GM21576 (cell line): Measurements from ENCODE around the gene MAN1C1.
"Not testable (repeated sequence)": the region's sequence is repeated elsewhere in the genome, so short reads cannot be mapped to it uniquely, and the experiment has no call there.

Experiments
- ATAC-seq: cut with Tn5 transposase; IDR thresholded peaks from one replicate; pipeline ENCODE4 v1.9.1; 2021; ENCODE audit warnings: mild to moderate bottlenecking, moderate library complexity; ENCODE audit not compliant: unreplicated experiment

MAN1C1 gene

DNA sequence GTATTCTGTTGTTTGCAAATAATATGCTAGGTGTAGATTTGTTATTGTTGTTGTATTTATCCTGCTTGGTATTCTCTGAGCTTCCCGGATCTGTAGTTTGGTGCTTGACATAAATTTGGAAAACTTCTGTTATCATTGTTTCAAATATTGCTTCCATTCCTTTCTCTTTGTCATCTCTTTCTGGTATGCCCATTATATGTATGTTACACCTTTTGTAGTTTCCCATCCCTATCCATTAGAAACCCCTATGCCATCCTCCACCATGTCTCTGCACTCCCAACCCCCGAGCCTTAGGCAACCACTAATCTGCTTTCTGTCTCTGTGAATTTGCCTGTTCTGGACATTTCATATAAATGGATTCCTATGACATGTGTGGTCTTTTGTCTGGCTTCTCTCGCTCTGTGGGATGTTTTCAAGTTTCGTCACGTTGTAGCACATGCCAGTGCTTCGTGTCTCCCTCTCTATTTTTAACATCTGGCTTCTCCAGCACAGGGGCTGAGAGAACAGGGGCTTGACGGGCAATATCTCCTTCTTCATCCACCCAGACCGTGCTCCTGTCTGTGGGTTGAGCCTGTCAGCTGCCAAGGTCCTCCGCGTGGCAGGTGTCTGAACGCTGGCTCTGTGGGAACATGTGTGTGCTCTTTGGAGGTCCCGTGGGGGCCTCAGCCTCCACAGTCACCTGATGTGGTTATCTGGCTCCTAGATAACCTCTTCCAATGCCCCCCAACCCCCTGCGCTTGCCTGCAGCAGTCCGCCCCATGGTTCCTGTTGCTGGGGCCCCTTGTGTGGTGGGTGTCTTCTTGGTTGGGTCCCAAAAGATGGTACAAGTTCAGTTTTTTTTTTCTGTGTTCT lies 32.8 kb upstream of the MAN1C1 start:
- ATAC-seq, result no peak

DNA sequence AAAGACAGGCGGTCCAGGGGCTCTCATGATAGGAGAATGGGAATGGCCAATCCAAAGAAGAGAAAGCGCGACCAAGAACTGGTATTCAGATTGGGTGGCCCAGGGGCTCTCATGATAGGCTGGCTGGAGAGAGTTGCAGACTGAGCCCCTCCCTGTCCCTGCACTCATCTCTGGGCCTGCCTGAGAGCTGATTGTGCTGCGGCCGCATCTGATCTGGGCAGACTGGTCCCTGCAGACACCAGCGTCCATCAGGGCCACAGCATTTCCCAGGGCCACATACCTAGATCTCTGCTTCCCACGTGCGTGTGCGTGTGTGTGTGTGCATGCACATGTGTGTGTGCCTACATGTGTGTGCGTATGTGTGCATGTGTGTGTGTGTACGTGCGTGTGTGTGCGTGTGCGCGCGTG lies 30.4 kb upstream of the MAN1C1 start:
- ATAC-seq, result no peak

DNA sequence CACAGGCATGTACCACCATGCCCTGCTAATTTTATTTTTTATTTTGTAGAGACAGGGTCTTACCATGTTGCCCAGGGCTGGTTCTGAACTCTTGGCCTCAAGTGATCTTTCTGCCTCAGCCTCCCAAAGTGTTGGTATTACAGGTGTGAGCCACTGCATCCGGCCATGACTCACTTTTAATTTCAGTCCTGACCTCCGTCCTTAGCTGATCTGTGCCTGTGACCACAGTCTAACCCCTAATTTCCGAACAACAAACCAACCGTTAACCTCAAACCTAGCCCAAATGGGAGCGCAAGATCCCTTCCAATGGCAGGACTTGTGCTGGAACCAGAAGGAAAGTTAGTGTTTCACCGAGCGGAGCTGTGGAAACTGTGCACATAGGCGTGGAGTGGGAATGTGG lies 29.3 kb upstream of the MAN1C1 start:
- ATAC-seq, result no peak

DNA sequence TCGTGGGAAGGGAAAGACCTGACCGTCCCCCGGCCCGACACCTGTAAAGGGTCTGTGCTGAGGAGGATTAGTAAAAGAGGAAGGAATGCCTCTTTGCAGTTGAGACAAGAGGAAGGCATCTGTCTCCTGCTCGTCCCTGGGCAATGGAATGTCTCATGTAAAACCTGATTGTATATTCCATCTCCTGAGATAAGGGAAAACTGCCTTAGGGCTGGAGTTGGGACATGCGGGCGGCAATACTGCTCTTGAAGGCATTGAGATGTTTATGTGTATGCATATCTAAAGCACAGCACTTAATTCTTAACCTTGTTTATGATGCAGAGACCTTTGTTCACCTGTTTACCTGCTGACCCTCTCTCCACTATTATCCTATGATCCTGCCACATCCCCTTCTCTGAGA lies 28.4 kb upstream of the MAN1C1 start:
- not testable (repeated sequence) for ATAC-seq

DNA sequence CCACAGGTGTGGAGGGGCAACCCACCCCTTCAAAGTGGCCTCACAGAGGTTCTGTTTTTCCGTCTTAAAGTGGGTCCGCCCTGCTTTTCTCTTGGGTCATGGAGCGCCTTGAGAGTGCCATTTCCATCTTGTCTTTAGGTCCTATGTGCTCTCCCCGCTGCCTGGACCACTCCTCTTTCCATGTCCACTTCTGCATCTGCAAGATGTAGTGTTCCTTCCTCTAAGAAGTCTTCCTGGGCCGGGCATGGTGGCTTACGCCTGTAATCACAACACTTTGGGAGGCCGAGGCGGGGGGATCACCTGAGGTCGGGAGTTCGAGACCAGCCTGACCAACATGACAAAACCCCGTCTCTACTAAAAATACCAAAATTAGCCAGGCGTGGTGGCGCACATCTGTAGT lies 27.8 kb upstream of the MAN1C1 start:
- not testable (repeated sequence) for ATAC-seq

DNA sequence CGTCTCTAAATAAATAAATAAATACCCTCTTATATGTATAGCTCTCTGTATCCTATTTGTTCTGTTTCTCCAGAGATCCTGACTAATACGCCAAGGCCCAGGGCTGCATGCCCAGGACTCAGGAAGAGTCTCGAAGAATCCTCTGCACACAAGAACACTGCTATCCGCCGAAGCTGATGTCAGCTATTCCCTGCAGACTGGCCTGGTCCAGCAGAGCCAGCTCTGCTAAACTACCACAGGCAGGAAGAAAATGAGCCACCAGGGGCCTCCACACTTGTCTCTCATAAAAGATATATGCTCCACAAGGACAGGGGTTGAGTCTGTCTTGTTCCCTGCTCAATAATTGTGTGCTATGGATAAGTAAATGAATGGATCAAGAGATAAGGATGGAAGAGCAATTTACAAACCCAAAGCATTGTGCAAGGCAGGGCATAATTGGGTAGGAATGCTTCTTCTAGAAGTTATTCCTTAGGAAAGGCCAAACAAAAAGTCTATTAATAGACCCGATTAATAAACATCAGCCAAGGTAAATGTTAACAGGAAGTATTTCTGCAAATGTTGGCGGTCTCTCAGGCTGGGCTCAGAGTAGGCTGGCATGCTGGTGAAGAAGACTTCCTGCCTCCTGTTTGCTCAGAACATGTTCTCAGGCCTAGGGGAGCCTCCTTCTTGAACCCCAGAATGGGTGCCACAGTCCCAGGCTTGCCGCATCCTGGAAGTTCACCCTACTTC lies 26.3 kb upstream of the MAN1C1 start:
- ATAC-seq, result no peak

DNA sequence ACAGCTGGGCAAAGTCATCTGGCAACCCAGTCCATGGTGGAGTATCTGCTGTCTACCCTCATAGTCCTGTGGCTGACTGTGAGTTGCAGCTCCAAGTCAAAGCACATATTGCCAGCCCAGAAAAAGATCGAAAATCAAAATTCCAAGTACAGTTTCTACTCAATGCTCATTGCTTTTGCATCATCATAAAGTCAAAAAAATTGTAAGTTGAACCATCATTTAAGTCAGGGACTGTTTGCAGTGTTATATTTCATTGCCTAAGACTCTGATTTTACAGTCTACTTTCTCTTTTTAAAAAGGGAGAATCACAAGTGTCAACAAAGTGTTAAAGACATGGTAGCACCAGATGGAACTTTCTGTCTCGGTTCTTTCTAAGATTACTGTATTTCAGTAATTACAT lies 22.7 kb upstream of the MAN1C1 start:
- ATAC-seq, result no peak

DNA sequence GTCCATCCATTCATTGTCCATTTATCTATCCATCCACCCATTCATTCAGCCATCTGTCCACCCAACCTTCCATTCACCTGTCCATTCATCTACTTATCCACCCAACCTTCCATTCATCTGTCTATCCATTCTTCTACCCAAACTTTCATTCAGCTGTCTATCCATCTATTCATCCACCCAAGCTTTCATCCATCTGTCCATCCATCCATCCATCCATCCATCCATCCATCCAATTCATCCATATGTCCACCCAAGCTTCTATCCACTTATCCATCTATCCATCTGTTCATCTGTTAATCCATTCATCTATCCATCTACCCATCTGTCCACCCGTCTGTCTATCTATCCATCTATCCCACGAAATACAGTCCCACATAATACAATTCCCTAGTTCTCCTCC lies 21.6 kb upstream of the MAN1C1 start:
- ATAC-seq, result no peak

DNA sequence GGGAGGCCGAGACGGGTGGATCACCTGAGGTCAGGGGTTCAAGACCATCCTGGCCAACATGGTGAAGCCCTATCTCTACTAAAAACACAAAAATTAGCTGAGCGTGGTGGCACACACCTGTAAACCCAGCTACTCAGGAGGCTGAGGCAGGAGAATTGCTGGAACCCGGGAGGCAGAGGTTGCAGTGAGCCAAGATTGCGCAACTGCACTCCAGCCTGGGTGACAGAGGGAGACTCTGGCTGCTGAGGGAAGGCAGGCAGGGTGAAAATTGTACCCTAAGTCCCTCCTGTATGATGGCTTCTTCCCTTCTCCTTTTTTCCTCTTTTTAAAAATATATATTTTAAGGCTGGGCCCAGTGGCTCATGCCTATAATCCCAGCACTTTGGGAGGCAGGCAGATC lies 19.9 kb upstream of the MAN1C1 start:
- not testable (repeated sequence) for ATAC-seq

DNA sequence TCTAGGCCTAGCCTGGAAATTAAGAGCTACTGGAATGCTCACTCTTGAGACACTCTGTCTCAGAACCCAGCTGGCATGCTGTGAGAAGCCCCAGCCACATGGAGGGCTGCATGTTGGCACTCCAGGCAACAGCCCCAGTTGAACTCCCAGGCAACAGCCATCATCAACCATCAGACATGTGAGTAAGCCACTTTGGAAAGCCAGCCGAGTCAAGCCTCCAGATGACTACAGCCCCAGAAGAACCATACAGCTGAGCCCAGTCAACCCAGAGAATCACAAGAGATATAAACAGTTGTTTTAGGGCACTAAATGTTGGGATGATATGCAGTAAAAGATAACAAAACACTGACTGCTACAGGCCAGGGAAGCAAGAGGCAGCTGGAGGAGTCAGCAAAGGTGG lies 17.7 kb upstream of the MAN1C1 start:
- ATAC-seq, result no peak

DNA sequence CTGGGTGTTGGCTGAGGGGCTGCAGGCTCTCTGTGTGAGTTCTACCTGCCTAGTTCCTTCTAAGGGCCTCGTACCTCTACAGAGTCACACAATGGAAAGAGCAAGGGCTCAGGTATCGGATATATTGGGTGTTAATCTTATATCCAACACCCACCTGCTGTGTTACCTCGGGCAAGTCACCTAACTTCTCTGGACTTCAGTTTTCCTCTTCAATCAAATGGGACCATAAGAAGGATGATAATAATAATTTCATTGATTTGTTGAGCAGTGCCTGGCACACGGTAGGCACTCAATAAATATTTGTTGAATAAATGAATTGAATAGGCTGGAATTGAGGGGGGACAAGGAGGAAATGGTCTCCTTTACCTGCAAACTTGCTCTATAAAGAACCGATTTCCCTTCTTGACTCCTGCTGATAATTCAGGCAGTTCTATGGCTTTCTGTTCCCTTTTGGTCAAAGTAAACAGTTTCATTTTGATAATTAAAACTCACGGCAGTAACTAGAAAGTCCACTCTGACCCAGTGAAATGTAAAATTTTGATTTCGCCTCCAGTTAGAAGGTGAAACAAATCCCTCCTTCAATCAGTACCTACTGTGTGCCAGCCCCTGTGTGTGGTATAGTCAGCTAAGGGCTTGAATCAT lies 16.5 kb upstream of the MAN1C1 start:
- no peak for ATAC-seq

DNA sequence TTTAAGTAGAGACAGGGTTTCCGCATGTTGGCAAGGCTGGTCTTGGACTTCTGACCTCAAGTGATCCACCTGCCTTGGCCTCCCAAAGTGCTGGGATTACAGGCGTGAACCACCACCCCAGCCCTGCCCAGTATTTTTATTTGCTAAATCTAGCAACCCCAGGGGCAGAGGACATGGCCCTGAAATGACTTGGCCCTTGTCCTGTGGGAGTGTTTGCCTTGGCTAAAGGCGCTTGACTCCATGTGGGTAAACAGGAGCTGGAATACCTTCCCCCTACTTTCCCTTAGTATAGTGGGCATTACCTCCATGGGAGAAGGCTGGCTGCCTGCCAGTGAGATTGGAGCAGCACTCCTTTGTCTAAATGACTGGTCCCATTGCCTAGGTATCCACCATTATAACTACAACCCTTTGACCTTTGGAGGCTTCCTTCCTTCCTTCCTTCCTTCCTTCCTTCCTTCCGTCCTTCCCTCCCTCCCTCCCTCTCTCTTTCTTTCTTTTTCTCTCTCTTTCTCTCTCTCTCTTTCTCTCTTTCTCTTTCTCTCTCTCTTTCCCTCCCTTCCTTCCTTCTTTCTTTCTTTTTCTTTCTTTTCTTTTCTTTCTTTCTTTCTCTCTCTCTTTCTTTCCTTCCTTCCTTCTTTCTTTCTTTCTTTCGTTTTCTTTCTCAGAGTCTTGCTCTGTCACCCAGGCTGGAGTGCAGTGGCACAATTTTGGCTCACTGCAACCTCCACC lies 15.5 kb upstream of the MAN1C1 start:
- not testable (repeated sequence) for ATAC-seq

DNA sequence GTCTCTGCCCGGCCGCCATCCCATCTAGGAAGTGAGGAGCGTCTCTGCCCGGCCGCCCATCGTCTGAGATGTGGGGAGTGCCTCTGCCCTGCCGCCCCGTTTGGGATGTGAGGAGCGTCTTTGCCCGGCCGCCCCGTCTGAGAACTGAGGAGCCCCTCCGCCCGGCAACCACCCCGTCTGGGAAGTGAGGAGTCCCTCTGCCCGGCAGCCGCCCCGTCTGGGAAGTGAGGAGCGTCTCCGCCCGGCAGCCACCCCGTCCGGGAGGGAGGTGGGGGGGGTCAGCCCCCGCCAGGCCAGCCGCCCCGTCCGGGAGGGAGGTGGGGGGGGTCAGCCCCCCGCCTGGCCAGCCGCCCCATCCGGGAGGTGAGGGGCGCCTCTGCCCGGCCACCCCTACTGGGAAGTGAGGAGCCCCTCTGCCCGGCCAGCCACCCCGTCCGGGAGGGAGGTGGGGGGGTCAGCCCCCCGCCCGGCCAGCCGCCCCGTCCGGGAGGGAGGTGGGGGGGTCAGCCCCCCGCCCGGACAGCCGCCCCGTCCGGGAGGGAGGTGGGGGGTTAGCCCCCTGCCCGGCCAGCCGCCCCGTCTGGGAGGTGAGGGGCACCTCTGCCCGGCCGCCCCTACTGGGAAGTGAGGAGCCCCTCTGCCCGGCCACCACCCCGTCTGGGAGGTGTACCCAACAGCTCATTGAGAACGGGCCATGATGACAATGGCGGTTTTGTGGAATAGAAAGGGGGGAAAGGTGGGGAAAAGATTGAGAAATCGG lies 12.6 kb upstream of the MAN1C1 start:
- not testable (repeated sequence) for ATAC-seq

DNA sequence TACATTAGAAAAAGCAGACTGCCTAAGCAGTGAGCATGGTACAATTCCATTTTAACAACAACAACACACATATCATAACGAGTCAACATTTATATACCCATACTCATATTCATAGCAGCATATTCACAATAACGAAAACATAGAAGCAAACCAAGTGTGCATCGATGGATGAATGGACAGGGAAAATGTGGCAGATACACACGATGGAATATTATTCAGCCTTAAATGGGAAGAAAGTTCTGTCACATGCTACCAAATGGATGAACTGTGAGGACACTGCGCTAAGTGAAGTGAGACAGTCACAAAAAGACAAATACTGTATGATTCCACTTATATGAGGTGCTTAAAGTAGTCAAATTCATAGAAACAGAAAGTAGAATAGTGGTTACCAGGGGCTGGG lies 9.5 kb upstream of the MAN1C1 start:
- ATAC-seq, result no peak

DNA sequence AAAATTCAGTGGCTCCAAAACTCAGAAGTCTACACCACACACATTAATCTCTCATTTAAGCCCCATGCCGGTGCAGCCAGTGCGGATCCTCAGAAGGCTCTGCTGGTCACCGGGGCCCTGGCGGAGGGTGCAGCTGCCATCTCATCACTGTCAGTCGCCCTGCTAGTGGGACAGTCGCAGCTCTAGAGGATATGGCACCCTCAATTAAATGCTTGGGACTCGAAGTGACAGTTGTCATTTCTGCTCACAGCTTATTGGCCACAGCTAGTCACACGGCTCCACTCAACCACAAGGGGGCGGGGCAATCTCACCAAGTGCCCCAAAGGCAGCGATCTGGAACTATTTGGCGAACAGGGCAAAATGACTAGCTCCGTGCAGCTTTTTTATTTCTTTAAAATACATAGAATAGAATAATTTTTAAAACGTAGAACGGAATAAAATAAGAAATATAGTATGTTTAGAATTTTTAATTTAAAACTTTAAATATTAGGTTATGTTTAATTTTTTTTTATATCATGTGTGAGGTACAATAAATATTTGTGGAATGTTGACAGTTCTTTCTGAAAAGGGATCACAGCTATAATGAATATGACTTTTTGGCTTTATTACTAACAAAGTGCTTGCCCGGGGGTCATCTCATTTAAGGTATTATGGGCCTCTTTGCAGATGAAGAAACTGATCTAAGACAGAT lies 8.0 kb upstream of the MAN1C1 start:
- ATAC-seq, result peak; percentile 63

DNA sequence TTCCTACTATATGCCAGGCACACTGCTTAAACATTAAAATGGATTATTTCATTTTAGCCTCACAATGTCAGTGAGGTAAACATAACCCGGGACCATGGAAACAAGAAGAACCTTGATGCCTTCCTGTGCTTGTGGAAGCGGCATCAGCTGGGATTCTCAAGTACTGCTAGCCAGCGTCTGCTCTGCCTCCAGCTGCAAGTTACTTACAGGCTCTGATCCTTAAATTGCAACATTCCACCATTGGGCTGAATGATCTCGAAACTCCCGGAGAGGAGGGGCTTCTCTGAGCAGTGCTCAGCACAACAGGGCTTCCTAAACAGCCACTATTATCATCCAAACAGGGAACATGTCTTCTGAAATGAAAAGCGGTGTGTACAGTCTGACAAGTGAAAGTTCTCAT lies 6.7 kb upstream of the MAN1C1 start:
- ATAC-seq, result no peak

DNA sequence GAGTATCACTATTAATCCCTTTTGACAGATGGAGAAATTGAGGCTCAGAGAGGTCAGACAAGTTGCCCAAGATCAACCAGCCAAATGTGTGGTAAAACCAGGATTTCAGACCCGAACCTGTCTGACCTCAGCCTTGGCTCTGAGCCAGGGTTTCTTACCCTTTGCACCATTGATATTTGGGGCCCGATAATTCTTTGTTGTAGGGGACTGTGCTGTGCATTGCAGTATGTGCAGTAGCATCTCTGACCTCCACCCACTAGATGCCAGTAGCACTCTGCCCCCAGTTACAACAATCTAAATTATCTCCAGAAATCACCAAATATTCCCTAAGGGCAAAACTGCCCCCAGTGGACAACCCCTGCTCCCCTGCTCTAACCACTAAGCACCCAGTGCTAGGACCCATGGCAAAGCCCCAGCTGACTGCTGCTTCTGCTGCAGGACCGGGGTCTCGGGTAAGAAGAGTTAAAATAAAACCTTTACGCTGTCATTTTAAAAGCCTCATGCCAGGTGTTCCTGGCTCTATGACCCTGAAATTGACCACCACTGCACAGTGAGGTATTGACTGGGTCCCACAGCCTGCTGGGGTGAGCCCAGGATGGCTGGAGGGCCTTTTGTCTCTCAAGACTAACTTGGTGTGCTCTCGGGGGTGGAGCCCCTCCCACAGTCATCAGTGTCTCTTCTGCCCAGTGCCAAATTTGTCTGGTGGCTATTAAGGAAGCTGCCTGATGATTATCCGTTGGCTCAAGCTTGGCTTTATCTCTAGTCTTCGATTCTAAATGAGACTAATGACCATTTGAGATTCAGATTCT lies 5.6 kb upstream of the MAN1C1 start:
- no peak for ATAC-seq

DNA sequence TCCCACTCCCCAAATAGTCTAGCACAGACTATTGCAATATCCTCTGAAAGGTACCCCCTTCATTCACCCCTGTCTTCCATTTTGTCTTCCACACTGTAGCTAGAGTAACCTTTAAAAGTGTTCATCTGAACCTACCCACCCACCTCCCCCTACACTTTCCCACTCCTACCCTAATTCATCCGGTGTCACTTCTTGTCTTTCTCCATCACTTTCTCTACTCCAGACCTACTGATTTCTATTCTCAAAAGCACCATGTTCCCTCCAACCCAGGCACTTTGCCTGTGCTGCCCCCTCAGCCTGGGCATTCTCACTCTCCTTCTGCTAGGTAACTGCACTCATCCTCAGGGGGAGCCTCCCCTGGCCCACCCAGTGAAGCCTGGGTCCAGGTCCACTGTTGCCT lies 4.7 kb upstream of the MAN1C1 start:
- no peak for ATAC-seq

DNA sequence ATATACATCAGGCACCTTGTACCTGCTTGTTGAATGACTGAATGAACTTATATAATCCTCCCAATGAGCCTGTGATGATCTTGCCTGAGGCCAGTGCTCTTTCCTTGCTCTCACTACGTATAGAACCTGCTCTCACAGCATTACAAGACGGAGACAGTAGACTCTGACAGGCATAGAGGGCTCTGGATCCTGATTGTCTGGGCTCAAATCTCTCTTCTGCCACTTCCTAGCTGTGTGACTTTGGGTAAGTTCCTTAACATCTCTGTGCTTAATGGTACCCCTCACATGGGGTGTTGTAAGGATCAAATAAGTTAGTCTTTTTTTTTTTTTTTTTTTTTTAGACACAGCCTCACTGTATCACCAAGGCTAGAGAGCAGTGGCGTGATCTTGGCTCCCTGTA lies 4.2 kb upstream of the MAN1C1 start:
- no peak for ATAC-seq
